GM12878 (cell line): ENCODE measurements around the gene MFAP3L. TPM values are rescaled to one million over a fixed set of nuclear protein-coding genes. Genes with fewer than 3 reads are reported as not detected.

Source experiments
- ATAC-seq: fragments of 200-7000 bp; cut with Tn5 transposase; 3 replicates; pipeline ENCODE4 v1.9.1; 2020; ENCODE audit warnings: mild to moderate bottlenecking, moderate library complexity
- BruUV-seq: library from RNA; stranded (reverse); fragments of 400-500 nt; replicated peaks from 2 replicates; lab custom pipeline; 2021; lab: Mats Ljungman, UMichigan
- CTCF ChIA-PET: fragments of 300-600 bp; sonication (Branson Sonifier 250); formaldehyde crosslinking; extraction: SDS; loops from one replicate; lab custom pipeline; 2021; ENCODE audit warnings: inconsistent platforms; lab: Yijun Ruan, JAX
- POLR2A ChIA-PET: fragments of 350-600 bp; formaldehyde crosslinking; extraction: SDS; loops from one replicate; lab custom pipeline; 2021; ENCODE audit warnings: inconsistent platforms; lab: Charles Lee
- RAD21 ChIA-PET: fragments of 300-600 bp; sonication (Branson Sonifier 250); formaldehyde crosslinking; loops from one replicate; lab custom pipeline; 2023; ENCODE audit warnings: antibody characterized with exemption; ENCODE audit not compliant: unreplicated experiment; lab: Charles Lee
- SMC1A ChIA-PET: fragments of 300-600 bp; sonication (Branson Sonifier 250); formaldehyde crosslinking; loops from one replicate; lab custom pipeline; 2023; ENCODE audit not compliant: unreplicated experiment, uncharacterized antibody; lab: Charles Lee
- DNase-seq: peaks from one replicate; pipeline ENCODE4 v3.0.0-alpha.2; 2011; ENCODE audit warnings: low read depth, low spot score
- FAIRE-seq: peaks from 3 replicates; lab custom pipeline; 2011; peaks lifted over from hg19 to GRCh38; lab: Jason Lieb, UNC
- H2AFZ ChIP-seq: 2 replicates; pipeline ENCODE4 v1.6.0; 2011; ENCODE audit warnings: low read depth, low read length, control low read depth; ENCODE audit not compliant: control insufficient read depth
- H3K27ac ChIP-seq: 2 replicates; pipeline ENCODE4 v1.5.1; 2011; ENCODE audit warnings: control low read depth; ENCODE audit not compliant: control insufficient read depth, insufficient read depth
- H3K27me3 ChIP-seq, 2 experiments: replicated peaks in 1 of 2; 2 replicates each; pipeline versions ENCODE4 v1.6.0 to v1.6.1; 2011; ENCODE audit warnings: low read length in 1 of 2; ENCODE audit not compliant: control insufficient read depth in 2 of 2, insufficient read depth in 2 of 2
- H3K36me3 ChIP-seq, 2 experiments: 2 replicates each; pipeline ENCODE4 v1.5.1; 2011; ENCODE audit warnings: low read length in 1 of 2; ENCODE audit not compliant: control insufficient read depth in 2 of 2, insufficient read depth in 2 of 2
- H3K4me1 ChIP-seq: 2 replicates; pipeline ENCODE4 v1.6.1; 2011; ENCODE audit warnings: mild to moderate bottlenecking, low read length, moderate library complexity, mixed read lengths; ENCODE audit not compliant: control insufficient read depth, insufficient read depth
- H3K4me2 ChIP-seq: 2 replicates; pipeline ENCODE4 v1.6.0; 2011; ENCODE audit warnings: control low read depth; ENCODE audit not compliant: control insufficient read depth, insufficient read depth
- H3K4me3 ChIP-seq: fragments of 200-600 bp; sonication (generic); 2 replicates; pipeline ENCODE4 v1.5.1; 2016
- H3K79me2 ChIP-seq: 2 replicates; pipeline ENCODE4 v1.6.0; 2011; ENCODE audit warnings: low read length; ENCODE audit not compliant: control insufficient read depth, insufficient read depth
- H3K9ac ChIP-seq: 2 replicates; pipeline ENCODE4 v1.8.0; 2011; ENCODE audit warnings: low read length, control low read depth, mixed read lengths; ENCODE audit not compliant: control insufficient read depth, insufficient read depth
- H3K9me3 ChIP-seq: replicated peaks from 3 replicates; pipeline ENCODE4 v1.5.1; 2011; ENCODE audit warnings: mild to moderate bottlenecking, low read length; ENCODE audit not compliant: control insufficient read depth, insufficient read depth
- H4K20me1 ChIP-seq: 2 replicates; pipeline ENCODE4 v1.6.0; 2011; ENCODE audit not compliant: control insufficient read depth, insufficient read depth
- BCL11A ChIP-seq: IDR thresholded peaks from 2 replicates; pipeline ENCODE4 v1.6.1; 2011; ENCODE audit warnings: low read depth, low read length
- BCL3 ChIP-seq: IDR thresholded peaks from 2 replicates; pipeline ENCODE4 v1.6.1; 2011; ENCODE audit warnings: borderline replicate concordance, low read depth, mild to moderate bottlenecking, moderate library complexity, low read length; ENCODE audit not compliant: insufficient read depth, poor library complexity, severe bottlenecking
- BHLHE40 ChIP-seq, 2 experiments: fragments of 450-650 bp in 1 of 2; IDR thresholded peaks; 2 replicates each; pipeline ENCODE4 v1.6.1; 2011 to 2017; ENCODE audit warnings: low read depth in 2 of 2, borderline replicate concordance in 1 of 2, improper control_type of control experiment in 1 of 2, low read length in 1 of 2, mild to moderate bottlenecking in 1 of 2
- CREB1 ChIP-seq: IDR thresholded peaks from 2 replicates; pipeline ENCODE4 v1.6.1; 2012; ENCODE audit warnings: low read depth, mild to moderate bottlenecking, inconsistent platforms
- ETV6 ChIP-seq, 2 experiments: fragments of 450-650 bp in 1 of 2; IDR thresholded peaks in 1 of 2; conservative IDR thresholded peaks in 1 of 2; 2 replicates each; pipeline ENCODE4 v1.6.1; 2014; ENCODE audit warnings: antibody characterized with exemption in 1 of 2, borderline replicate concordance in 1 of 2, low read depth in 1 of 2, mild to moderate bottlenecking in 1 of 2, moderate library complexity in 1 of 2
- NFIC ChIP-seq: IDR thresholded peaks from 2 replicates; pipeline ENCODE4 v1.6.1; 2012; ENCODE audit warnings: low read depth, mild to moderate bottlenecking, inconsistent platforms, low read length, moderate library complexity
- NR2C1 ChIP-seq: fragments of 450-650 bp; IDR thresholded peaks from 2 replicates; pipeline ENCODE4 v1.6.1; 2017; ENCODE audit warnings: antibody characterized with exemption, mild to moderate bottlenecking, moderate library complexity
- PAX8 ChIP-seq: fragments of 450-650 bp; IDR thresholded peaks from 2 replicates; pipeline ENCODE4 v1.6.1; 2017; ENCODE audit warnings: mild to moderate bottlenecking, moderate library complexity
- SREBF2 ChIP-seq: IDR thresholded peaks from 2 replicates; pipeline ENCODE4 v1.6.1; 2012; ENCODE audit warnings: mild to moderate bottlenecking, low read length
- STAT1 ChIP-seq: fragments of 450-650 bp; conservative IDR thresholded peaks from 2 replicates; pipeline ENCODE4 v1.6.1; 2014; ENCODE audit warnings: antibody characterized with exemption, mild to moderate bottlenecking
- STAT3 ChIP-seq: IDR thresholded peaks from 2 replicates; pipeline ENCODE4 v1.6.1; 2011; ENCODE audit warnings: low read depth, low read length, improper control_type of control experiment
- TARDBP ChIP-seq: IDR thresholded peaks from 2 replicates; pipeline ENCODE4 v1.6.1; 2016; ENCODE audit warnings: borderline replicate concordance
- WGBS: methylation state at CpG from one replicate; pipeline ENCODE4 v1.1.6; 2016; ENCODE audit warnings: low lambda C conversion rate; ENCODE audit not compliant: insufficient replicate concordance, insufficient coverage; ENCODE audit errors: missing lambda C conversion rate; 5-methylcytosine and 5-hydroxymethylcytosine counted together
- in situ Hi-C: fragments of 300-500 bp; cut with MboI; formaldehyde crosslinking; loops from 9 replicates; pipeline ENCODE4 v1.14.3; 2018; ENCODE audit warnings: mixed read lengths
- intact Hi-C: fragments of 100-400 bp; cut with micrococcal nuclease; formaldehyde crosslinking; loops from one replicate; pipeline ENCODE4 v1.14.2; 2022; ENCODE audit not compliant: unreplicated experiment
- polyA plus RNA-seq, 11 experiments: library from polyadenylated mRNA; depleted of rRNA in 4 of 11; unstranded in 6 of 11; stranded (reverse) in 5 of 11; fragments of >200 nt; fragmentation: Nextera tagmentation in 4 of 11; fragmentation: Illumina TruSeq in 1 of 11; extraction: Ambion mirVana in 4 of 11; extraction: Trizol in 1 of 11; gene quantifications; 1 replicate in 1 of 11; 2 replicates in 10 of 11; pipeline versions ENCODE4 v1.2.1 to v1.2.3, GENCODE V29; 2011 to 2016; ENCODE audit warnings: inconsistent platforms in 2 of 11, missing spikeins in 2 of 11, low read depth in 1 of 11
- total RNA-seq, 4 experiments: library from RNA; depleted of rRNA in 3 of 4; stranded (reverse); fragments of >200 nt in 3 of 4; fragmentation: Illumina TruSeq in 1 of 4; extraction: Trizol in 1 of 4; gene quantifications; 2 replicates each; pipeline versions ENCODE4 v1.2.1 to v1.2.3, GENCODE V29; 2013 to 2021
- TF ChIP-seq, protein P1 (sequence below): fragments of 450-650 bp; IDR thresholded peaks from 2 replicates; pipeline ENCODE4 v1.6.1; 2018; ENCODE audit warnings: borderline replicate concordance, mild to moderate bottlenecking; ENCODE audit not compliant: partially characterized antibody
- TF ChIP-seq, protein P2 (sequence below): fragments of 450-650 bp; IDR thresholded peaks from 2 replicates; pipeline ENCODE4 v1.6.1; 2017; ENCODE audit warnings: mild to moderate bottlenecking, moderate library complexity

Gene MFAP3L
- total and polyA plus RNA-seq, 10 of the 15 experiments (the other 5 are each of a cell fraction or from before 2014, with no cell fraction given), result 0.10 to 3.0 TPM; not detected in 8

DNA sequence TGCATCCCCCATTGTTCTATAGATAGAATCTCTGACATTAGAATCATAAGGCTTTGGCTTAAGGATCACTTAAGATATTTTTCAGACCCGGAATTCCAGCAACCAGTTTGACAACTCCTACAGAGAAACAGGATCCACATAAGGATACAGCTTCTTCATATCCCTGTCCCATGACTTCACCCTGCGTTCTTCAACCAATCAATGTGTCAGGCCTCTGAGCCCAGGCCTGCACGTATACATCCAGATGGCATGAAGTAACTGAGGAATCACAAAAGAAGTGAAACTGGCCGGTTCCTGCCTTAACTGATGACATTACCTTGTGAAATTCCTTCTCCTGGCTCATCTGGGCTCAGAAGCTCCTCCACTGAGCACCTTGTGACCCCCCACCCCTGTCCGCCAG, 85.1 kb downstream of the MFAP3L start (continued):
- TF ChIP-seq NR2C1, result no peak
- TF ChIP-seq BCL11A, result no peak
- TF ChIP-seq STAT1, result no peak
- TF ChIP-seq, protein P1, sequence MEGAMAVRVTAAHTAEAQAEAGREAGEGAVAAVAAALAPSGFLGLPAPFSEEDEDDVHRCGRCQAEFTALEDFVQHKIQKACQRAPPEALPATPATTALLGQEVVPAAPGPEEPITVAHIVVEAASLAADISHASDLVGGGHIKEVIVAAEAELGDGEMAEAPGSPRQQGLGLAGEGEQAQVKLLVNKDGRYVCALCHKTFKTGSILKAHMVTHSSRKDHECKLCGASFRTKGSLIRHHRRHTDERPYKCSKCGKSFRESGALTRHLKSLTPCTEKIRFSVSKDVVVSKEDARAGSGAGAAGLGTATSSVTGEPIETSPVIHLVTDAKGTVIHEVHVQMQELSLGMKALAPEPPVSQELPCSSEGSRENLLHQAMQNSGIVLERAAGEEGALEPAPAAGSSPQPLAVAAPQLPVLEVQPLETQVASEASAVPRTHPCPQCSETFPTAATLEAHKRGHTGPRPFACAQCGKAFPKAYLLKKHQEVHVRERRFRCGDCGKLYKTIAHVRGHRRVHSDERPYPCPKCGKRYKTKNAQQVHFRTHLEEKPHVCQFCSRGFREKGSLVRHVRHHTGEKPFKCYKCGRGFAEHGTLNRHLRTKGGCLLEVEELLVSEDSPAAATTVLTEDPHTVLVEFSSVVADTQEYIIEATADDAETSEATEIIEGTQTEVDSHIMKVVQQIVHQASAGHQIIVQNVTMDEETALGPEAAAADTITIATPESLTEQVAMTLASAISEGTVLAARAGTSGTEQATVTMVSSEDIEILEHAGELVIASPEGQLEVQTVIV, result no peak
- no peak for TF ChIP-seq TARDBP
- no peak for TF ChIP-seq STAT3
- TF ChIP-seq SREBF2, result no peak
- TF ChIP-seq ETV6 (conservative IDR thresholded peaks at IDR 0.05 in 1 of 2, IDR thresholded peaks at IDR 0.05 in 1 of 2; ENCODE audit: borderline replicate concordance in 1 of 2, low read depth in 1 of 2), result no peak
- TF ChIP-seq, all 136 proteins: peak for 0

DNA sequence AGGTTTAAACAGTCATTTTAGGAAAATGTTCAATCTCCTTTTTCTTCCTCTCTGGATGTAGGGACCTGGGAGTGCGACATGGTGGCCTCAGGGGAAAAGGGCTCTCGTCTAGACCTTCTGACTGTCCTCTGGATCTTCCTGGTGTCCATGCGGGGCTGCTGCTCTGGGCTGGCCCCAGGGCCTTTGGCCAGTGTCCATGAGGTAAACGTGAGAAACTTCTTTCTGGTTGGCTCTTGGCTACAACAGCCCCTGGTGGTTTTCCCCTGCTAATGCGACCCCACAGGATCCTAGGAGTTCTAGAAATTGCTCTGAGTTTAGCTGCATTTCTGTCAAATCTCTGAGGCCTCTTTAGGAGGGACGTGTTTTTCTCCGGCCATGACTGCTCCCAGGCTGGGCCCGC, 85.7 kb downstream of the MFAP3L start:
- no peak for ATAC-seq
- CTCF ChIA-PET, result no interaction called here
- no peaks in the 10 kb centered on the region for H4K20me1 ChIP-seq
- intact Hi-C loops, result no loop called here
- no peaks in the 10 kb centered on the region for H3K79me2 ChIP-seq
- 32% methylated on average over 8 of the region's 8 CpGs for WGBS
- no peak overlapping the region for H3K27ac ChIP-seq
- no peak overlapping the region for H3K4me2 ChIP-seq
- no peak overlapping the region for H3K9ac ChIP-seq
- SMC1A ChIA-PET, result no interaction called here
- no peak for FAIRE-seq
- H3K4me3 ChIP-seq, result no peak overlapping the region
- no peaks in the 10 kb centered on the region for H3K27me3 ChIP-seq
- no peaks in the 10 kb centered on the region for H3K9me3 ChIP-seq
- no peak overlapping the region for H2AFZ ChIP-seq
- RAD21 ChIA-PET, result no interaction called here
- no peaks in the 10 kb centered on the region for H3K4me1 ChIP-seq
- no peak for TF ChIP-seq CREB1
- TF ChIP-seq BCL3, result no peak
- no peak for TF ChIP-seq PAX8
- TF ChIP-seq NFIC, result no peak
- TF ChIP-seq, protein P2, sequence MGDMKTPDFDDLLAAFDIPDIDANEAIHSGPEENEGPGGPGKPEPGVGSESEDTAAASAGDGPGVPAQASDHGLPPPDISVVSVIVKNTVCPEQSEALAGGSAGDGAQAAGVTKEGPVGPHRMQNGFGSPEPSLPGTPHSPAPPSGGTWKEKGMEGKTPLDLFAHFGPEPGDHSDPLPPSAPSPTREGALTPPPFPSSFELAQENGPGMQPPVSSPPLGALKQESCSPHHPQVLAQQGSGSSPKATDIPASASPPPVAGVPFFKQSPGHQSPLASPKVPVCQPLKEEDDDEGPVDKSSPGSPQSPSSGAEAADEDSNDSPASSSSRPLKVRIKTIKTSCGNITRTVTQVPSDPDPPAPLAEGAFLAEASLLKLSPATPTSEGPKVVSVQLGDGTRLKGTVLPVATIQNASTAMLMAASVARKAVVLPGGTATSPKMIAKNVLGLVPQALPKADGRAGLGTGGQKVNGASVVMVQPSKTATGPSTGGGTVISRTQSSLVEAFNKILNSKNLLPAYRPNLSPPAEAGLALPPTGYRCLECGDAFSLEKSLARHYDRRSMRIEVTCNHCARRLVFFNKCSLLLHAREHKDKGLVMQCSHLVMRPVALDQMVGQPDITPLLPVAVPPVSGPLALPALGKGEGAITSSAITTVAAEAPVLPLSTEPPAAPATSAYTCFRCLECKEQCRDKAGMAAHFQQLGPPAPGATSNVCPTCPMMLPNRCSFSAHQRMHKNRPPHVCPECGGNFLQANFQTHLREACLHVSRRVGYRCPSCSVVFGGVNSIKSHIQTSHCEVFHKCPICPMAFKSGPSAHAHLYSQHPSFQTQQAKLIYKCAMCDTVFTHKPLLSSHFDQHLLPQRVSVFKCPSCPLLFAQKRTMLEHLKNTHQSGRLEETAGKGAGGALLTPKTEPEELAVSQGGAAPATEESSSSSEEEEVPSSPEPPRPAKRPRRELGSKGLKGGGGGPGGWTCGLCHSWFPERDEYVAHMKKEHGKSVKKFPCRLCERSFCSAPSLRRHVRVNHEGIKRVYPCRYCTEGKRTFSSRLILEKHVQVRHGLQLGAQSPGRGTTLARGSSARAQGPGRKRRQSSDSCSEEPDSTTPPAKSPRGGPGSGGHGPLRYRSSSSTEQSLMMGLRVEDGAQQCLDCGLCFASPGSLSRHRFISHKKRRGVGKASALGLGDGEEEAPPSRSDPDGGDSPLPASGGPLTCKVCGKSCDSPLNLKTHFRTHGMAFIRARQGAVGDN, result no peak
- no peak for TF ChIP-seq BHLHE40 (IDR thresholded peaks at IDR 0.05; ENCODE audit: borderline replicate concordance in 1 of 2, low read depth in 2 of 2, low read length in 1 of 2)
- POLR2A ChIA-PET, result no interaction called here
- in situ Hi-C loops, result no loop called here
- no TSS peak for BruUV-seq
- DNase-seq, result no peak
- no peaks in the 10 kb centered on the region for H3K36me3 ChIP-seq
